Measurements from ENCODE around the gene CCDC33.
A peak's percentile ranks its signal among the peaks of the same experiment; 100 is the strongest.
"Not testable (repeated sequence)": the region's sequence is repeated elsewhere in the genome, so short reads cannot be mapped to it uniquely, and the experiment has no call there.

The CCDC33 gene

GRCh38 chr15:74359376-74359775 lies 123.2 kb downstream of the CCDC33 start:
- not testable (repeated sequence) for DNase-seq (ENCODE audit: low read depth in 2 of 2)

DNA sequence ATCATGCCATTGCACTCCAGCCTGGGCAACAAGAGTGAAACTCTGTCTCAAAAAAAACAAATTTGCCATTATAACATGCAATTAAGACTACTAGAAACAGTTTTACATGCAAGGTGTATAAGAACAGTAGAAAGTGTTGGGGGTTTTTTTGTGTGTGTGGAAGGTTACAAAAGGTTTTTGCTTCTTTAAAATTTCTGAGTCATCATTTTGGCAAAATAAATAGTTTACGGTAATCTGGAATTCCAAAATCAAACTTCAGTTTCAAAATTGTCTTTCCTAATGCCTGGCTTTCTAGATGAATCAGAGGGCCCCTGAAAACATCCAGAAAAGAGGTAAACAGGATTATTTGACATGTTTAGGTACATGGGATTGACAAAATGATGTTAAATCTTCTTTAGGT lies 124.7 kb downstream of the CCDC33 start:
- DNase-seq (ENCODE audit: low read depth in 2 of 2): not testable (repeated sequence)

DNA sequence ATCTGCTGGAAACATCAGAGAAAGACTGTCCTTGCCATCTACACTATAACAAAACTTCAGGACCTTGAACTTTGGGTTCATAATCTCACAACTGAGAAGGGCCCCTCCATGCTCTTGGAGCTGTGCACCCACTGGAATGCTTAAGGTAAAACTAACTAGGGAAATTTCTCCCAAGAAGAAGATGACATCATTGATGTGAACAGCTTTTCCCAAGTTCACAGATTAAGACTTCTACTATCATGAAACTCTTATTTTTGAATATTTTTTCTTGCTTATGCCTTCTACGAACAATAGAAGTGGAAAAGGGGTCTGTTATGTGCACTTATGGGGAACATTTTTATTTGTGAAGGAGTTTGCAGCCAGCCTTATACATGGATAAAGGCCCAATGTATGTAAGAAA lies 126.4 kb downstream of the CCDC33 start:
- DNase-seq (ENCODE audit: low read depth in 2 of 2): no peak

- no peak for DNase-seq (ENCODE audit: low read depth in 2 of 2)
These were observed 128.9 kb downstream of the CCDC33 start for GRCh38 chr15:74364936-74365597.

GRCh38 chr15:74365598-74366445 lies 129.7 kb downstream of the CCDC33 start:
- no peak for DNase-seq (ENCODE audit: low read depth in 2 of 2)

DNA sequence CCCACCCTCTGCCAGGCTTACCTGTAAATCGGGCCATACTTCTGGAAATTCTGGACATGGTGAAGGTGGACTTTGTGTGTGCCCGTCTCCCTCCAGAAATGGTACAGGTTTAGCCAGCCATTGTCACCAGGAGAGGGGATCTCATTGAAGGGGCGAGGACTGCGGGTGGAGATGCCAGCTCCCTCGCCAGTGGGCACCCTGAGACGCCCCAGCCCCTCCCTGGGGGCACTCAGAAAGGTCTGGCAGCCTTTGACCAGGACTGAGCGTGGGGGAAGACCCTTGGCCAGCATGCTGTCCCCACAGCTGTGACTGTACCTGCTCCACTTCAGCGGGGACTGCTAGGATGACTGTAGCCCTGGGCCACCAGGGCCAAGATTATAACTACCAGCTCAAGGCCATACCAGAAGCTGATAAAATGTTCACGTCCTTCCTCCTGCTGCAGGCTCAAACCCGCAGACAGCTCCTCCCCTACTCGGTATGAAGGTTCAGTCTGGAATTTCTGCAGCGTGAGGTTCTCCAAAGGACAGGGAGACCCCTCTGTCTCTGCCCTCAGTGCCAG lies 131.2 kb downstream of the CCDC33 start, which contains the start of gene CYP11A1:
Gene CYP11A1, minus strand, starts transcription at position 351 of the 559 bp plus-strand sequence. Its CDS starts 61 bp downstream, at position 290.
- DNase-seq (ENCODE audit: low read depth in 2 of 2): no peak

- DNase-seq (ENCODE audit: low read depth in 2 of 2): no peak
These were observed 132.0 kb downstream of the CCDC33 start for GRCh38 chr15:74368121-74368520.

GRCh38 chr15:74369084-74369745 lies 133.1 kb downstream of the CCDC33 start:
- DNase-seq (ENCODE audit: low read depth in 2 of 2): no peak

- no peak for DNase-seq (ENCODE audit: low read depth in 2 of 2)
These were observed 133.6 kb downstream of the CCDC33 start for GRCh38 chr15:74369756-74370155.

DNA sequence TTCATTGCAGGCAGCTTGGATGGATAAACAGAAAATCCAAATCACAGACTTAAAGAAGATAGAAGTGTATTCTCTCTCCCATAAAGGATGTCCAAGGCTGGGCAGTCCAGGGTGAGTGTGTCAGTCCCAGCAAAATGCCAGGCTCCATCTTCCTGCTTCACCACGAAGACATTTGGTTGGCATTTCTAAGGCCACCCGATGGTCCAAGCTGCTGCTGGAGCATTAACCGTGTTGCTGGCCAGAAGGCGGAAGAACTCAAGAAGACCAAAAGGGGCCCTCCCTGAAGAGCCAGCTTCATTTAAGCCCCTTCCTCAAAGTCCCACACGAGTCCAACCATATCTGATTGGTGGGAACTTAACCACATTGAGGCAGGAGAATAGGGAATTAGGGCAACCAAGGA lies 134.3 kb downstream of the CCDC33 start:
- no peak for DNase-seq (ENCODE audit: low read depth in 2 of 2)

GRCh38 chr15:74373056-74373650 lies 137.0 kb downstream of the CCDC33 start:
- no peak for DNase-seq (ENCODE audit: low read depth in 2 of 2)

GRCh38 chr15:74373731-74374647 lies 137.9 kb downstream of the CCDC33 start:
- DNase-seq (ENCODE audit: low read depth in 2 of 2): peak; percentile 89 to 96

DNA sequence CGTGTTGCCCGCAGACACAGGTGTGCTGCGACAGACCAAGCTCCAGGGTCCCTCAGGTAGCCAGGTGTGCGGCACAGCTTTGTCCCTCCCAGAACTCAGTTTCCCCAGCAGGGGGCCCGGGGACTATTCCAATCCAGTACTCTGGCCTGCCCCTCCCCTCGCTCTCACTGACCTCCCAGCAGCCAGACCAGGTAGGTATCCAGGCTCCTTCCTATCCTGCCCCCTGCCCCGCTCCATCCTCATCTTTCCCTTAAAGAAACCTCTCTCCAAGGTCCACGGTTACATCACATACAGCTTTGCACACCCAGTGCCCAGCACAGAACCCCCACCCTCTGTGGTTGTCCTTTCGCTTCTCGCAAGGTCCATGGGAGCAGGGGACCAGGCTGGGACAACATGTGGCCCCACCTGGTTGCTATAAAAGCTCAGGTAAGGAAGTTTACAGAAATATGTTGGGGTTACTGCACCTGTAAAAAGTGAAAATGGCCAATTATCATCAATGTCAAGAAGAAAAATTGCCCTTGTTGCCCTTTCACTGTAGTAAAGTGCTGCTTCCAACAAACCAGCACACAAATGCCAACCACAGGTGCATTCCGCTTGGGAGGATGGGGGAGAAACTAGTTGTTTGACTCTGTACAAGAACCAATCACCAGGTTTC lies 138.6 kb downstream of the CCDC33 start:
- no peak for DNase-seq (ENCODE audit: low read depth in 2 of 2)

DNA sequence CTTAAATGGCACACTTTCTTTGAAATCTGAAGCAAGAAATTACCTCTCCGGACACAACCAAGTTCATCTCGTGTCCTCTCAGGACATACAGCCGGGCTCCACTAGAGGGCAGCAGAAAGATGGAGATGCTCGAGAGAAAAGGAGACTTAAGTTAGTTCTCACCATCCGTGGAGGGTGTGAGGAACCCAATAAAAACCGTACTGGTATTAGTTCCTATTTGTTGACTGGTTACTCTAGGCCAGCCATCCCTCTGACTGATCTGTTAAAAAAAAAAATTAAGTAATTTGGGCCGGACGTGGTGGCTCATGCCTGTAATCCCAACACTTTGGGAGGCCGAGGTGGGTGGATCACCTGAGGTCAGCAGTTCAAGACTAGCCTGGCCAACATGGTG lies 139.2 kb downstream of the CCDC33 start:
- DNase-seq (ENCODE audit: low read depth in 2 of 2): peak in 1 of 2 donors; percentile 84

GRCh38 chr15:74376226-74376625 lies 140.1 kb downstream of the CCDC33 start:
- DNase-seq (ENCODE audit: low read depth in 2 of 2): no peak

DNA sequence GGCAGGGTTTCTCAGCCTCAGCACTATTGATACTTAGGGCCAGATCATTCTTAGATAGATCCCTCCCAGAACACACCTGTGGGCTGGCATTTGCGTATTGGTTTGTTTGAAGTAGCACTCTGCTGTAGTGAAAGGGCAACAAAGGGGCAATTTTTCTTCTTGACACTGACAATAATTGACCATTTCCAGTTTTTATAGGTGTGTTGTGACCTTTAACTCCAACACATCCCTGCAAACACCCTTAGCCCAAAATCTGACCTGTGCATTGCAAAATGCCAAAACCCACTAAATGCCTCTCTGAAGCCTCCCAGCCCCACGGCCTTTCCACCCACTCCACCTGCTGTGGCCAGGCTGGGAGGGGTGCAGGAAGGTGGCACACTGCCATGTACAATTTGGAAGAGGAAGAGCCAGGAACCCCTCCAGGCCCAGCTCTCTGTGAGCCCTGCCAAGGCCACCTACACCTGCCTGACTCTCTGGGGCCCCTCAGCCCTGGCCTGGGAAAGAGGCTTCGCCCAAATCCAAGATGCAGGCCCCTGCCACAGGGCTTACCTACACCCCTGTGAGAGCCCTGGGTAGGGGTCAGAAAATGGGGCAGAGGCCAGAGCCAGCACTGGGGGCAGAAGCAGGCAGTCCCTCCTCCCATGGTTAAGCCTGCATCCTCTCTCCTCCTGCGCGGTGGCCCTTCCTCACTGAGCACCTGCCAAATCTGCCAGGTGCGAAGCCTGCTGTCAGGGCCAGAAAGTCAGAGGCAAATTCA lies 140.9 kb downstream of the CCDC33 start:
- no peak for DNase-seq (ENCODE audit: low read depth in 2 of 2)

GRCh38 chr15:74377831-74378766 lies 142.0 kb downstream of the CCDC33 start:
- no peak for DNase-seq (ENCODE audit: low read depth in 2 of 2)

- peak in 1 of 2 donors; percentile 78 for DNase-seq (ENCODE audit: low read depth in 2 of 2)
These were observed 142.7 kb downstream of the CCDC33 start for GRCh38 chr15:74378848-74379247.

Measured in stimulated activated CD4-positive, alpha-beta T cell treated with anti-CD3 and anti-CD28 coated beads, Interleukin-15, amount 100 ng/mL, for 48 hours (primary cell).